Skin of body (tissue), 2 donors: ENCODE data around the gene PPM1D. TPM values are rescaled to one million over a fixed set of nuclear protein-coding genes. Genes with fewer than 3 reads are reported as not detected.
"Not testable (repeated sequence)": the region's sequence is repeated elsewhere in the genome, so short reads cannot be mapped to it uniquely, and the experiment has no call there.

Experiments
- DNase-seq: peaks from one replicate; lab custom pipeline; 2025; lab: John Stamatoyannopoulos, UW
- total RNA-seq: library from RNA; depleted of rRNA; stranded (reverse); fragments of >200 nt; gene quantifications from one replicate; pipeline ENCODE4 v1.2.3, GENCODE V29; 2014

Gene PPM1D
- total RNA-seq, 1 donor from 2014 or later = 12.2 TPM

- DNase-seq = not testable (repeated sequence)
Measured at GRCh38 chr17:60593441-60594036, 6.5 kb upstream of the PPM1D start.

DNA sequence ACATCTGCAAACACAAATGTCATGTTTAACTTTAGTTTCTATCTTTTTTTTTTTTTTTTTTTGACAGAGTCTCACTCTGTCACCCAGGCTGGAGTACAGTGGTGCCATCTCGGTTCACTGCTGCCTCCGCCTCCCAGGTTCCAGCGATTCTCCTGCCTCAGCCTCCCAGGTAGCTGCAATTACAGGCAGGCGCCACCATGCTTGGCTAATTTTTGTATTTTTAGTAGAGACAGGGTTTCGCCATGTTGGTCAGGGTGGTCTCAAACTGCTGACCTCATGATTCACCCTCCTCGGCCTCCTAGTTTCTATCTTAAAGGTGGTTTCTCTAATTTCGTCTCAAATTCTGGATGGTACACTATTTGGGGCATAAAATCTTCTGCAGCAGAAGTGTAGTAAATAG, 5.8 kb upstream of the PPM1D start:
- not testable (repeated sequence) for DNase-seq

DNA sequence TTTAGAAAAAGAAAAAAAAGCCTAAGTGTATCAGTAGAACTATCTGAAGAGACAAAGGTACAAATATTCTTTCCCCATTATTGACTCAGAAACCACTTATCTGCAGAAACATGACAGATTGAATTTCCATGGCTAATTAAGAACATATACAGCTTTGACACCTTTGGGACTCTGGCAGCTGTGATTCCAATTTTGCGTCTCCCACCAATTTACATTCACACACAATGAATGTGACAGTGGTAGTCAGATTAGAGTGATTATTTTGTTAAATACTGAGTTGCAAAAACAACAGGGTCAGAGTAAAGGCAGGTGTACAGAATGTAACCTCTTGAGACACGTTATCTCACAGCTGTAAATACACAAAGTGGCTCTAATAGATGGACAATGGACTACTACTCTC, 5.3 kb upstream of the PPM1D start:
- no peak for DNase-seq

GRCh38 chr17:60597297-60597696, 2.7 kb upstream of the PPM1D start:
- no peak for DNase-seq

- no peak for DNase-seq
Measured at GRCh38 chr17:60598001-60598736, 1.8 kb upstream of the PPM1D start.

DNA sequence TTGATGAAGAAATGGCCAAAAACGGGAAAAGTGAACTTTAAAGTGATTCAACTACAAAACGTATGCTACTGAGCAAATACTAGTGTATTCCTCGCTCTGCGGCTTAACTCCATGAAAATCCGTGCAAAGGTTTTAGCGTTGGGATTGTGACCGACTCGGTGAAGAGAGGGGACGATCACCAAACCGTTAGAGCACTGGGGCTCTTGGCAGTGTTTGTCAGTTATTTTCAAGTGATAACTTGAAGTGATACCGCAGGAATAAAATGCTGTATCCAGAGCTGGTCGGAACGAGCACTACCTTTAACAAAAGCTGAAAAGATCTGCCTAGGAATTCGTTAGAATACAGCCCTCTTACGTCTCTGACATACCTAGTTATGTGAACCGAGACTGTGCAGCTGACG, 773 bp upstream of the PPM1D start:
- DNase-seq = no peak

GRCh38 chr17:60600490-60601446, 775 bp downstream of the PPM1D start:
- DNase-seq = peak; percentile 76

DNA sequence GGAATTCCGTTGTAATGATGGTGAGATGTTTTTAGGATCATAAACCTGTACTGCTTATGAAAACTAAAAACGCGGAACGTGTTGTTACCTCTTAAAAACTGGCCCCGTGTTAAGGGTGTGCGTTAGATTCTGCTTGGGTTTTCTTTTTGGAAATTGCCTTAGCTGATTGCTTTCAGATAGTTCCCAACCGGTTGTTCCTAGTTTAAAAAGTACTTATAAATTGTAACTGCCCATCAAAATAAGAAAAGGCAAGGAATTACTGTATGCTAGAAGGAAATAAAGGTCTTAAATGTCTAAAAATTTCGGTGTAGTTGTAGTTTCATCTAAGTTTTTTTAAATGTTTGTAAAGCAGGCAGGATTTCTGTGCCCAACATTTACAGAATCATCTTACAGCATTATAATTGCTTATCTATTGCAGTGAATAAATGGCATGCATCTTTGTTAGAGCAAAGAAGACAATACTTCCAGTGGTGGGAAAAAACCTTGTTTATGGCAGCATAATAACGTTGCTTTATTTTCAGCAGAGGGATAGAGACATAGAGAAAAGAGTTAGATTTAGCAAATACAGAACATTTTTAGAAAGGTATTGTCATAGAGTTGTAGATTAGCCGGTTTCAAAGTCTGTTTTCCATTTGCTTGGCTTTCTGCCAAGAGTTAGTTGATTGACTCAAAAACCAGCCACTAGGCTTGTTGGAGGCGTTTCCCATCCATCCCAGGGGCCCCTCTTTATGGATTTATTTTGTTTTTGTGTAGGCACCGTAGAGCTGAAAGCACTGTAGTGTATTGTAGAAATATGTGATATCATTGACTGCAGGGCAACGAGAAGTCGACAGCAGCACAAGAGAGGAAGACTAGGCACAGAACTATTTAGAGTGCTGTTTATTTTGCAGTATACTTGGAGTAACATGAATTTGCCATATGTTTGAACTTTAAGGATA, 1.7 kb downstream of the PPM1D start:
- peak; percentile 89 for DNase-seq

GRCh38 chr17:60602385-60602742, 2.4 kb downstream of the PPM1D start:
- peak; percentile 46 for DNase-seq

DNA sequence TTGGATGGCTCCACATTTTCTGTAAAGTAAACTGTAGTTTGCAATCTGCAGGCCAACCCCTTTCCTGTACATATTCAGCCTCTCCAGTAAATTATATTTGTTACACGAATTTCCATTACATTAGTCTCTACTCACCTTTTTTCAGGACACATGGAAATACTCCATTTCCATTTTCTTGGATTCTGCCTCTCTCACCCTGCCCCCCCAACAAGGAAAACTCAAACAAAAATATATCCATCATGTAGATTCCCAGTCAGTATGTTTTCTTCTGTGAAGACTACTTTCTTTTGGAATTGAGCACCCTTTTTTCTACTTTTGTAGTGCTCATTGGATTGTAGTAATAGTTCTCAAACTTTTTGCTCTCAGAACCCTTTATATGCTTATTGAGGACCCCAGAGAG, 2.9 kb downstream of the PPM1D start:
- DNase-seq = no peak

GRCh38 chr17:60603477-60603876, 3.5 kb downstream of the PPM1D start:
- DNase-seq = not testable (repeated sequence)

- DNase-seq = no peak
Measured at GRCh38 chr17:60604686-60605334, 4.8 kb downstream of the PPM1D start.

DNA sequence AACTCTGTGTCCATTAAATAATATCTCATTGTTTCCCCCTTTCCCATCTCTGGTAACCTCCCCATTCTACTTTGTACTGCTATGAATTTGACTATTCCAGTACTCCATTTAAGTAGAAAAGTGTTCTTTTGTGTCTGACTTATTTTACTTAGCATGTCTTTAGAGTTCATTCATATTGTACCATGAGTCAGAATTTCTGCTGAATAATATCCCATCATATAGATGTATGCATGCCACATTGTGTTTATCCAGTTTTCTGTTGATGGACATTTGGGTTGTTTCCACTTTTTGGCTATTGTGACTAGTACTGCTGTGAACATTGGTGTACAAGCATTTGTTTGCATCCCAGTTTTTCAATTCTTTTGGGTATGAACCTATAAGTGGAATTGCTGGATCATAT, 6.0 kb downstream of the PPM1D start:
- no peak for DNase-seq

DNA sequence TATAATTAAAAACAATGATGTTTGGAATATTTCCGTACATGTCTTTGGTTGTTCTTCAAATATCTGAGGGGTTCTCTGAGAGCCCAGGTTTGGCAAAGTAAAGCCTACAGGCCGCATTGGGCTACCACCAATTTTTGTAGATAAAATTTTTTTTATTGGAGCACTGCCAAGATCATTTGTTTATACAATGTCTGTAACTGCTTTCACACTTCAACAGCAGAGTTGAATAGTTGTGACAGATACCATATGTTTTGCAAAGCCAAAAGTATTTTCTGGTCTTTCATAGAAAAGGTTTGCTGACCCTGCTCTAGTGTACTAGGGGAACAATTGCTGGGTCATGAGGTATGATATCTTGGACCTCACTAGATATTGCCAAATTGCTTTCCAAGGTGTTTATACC, 10.5 kb downstream of the PPM1D start:
- DNase-seq = no peak

DNA sequence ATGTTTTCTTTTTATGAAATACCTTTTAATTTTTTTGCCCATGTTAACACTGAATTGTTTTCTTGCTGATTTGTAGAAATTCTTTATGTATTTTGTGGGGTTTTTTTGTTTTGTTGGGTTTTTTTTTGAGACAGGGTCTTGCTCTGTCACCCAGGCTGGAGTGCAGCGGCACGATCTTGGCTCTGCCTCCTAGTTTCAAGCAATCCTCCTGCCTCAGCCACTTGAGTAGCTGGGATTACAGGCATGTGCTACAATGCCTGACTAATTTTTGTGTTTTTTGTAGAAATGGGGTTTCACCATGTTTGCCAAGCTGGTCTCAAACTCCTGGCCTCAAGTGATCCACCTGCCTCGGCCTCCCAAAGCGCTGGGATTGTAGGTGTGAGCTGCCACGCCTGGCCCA, 11.3 kb downstream of the PPM1D start:
- not testable (repeated sequence) for DNase-seq

- DNase-seq = no peak
Measured at GRCh38 chr17:60613325-60613724, 13.3 kb downstream of the PPM1D start.

GRCh38 chr17:60613796-60614195, 13.8 kb downstream of the PPM1D start:
- not testable (repeated sequence) for DNase-seq

DNA sequence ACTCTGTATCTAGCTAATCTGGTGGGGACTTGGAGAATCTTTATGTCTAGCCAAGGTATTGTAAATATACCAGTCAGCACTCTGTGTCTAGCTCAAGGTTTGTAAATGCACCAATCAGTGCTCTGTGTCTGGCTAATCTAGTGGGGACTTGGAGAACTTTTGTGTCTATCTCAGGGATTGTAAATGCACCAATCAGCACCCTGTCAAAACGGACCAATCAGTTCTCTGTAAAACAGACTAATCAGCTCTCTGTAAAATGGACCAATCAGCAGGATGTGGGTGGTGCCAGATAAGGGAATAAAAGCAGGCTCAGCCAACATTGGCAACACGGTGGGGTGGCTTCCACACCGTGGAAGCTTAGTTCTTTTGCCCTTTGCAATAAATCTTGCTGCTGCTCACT, 14.3 kb downstream of the PPM1D start:
- not testable (repeated sequence) for DNase-seq

DNA sequence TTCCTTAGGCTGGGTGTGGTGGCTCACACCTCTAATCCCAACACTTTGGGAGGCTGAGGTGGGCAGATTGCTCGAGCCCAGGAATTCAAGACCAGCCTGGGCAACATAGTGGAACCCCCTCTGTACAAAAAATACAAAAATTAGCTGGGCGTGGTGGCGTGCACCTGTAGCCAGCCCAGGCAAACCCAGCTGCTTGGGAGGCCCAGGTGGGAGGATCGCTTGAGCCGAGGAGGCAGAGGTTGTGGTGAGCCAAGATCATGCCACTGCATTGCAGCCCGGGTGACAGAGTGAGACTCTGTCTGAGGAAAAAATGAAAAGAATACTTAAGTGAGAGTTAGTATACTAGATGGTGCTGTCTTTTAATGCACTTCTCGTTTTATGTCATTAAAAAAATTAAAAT, 15.1 kb downstream of the PPM1D start:
- no peak for DNase-seq

GRCh38 chr17:60615840-60616239, 15.8 kb downstream of the PPM1D start:
- no peak for DNase-seq

GRCh38 chr17:60618080-60618479, 18.1 kb downstream of the PPM1D start:
- DNase-seq = no peak
